GM12891 (cell line): ENCODE measurements around the gene CYBA.

Experiments
- PAX5 ChIP-seq: IDR thresholded peaks from 2 replicates; pipeline ENCODE4 v1.6.1; 2011; ENCODE audit warnings: low read length, moderate library complexity, mild to moderate bottlenecking; ENCODE audit not compliant: insufficient read depth, severe bottlenecking
- POLR2A ChIP-seq: IDR thresholded peaks from 2 replicates; pipeline ENCODE4 v1.6.1; 2011; ENCODE audit warnings: low read depth, low read length, control low read depth
- POLR2AphosphoS5 ChIP-seq: IDR thresholded peaks from 2 replicates; pipeline ENCODE4 v1.6.1; 2011; ENCODE audit warnings: low read depth, low read length, control low read depth
- SPI1 ChIP-seq: IDR thresholded peaks from 2 replicates; pipeline ENCODE4 v1.6.1; 2011; ENCODE audit warnings: low read depth, low read length, control low read depth
- TAF1 ChIP-seq: IDR thresholded peaks from 2 replicates; pipeline ENCODE4 v1.6.1; 2011; ENCODE audit warnings: low read depth, low read length, control low read depth

DNA sequence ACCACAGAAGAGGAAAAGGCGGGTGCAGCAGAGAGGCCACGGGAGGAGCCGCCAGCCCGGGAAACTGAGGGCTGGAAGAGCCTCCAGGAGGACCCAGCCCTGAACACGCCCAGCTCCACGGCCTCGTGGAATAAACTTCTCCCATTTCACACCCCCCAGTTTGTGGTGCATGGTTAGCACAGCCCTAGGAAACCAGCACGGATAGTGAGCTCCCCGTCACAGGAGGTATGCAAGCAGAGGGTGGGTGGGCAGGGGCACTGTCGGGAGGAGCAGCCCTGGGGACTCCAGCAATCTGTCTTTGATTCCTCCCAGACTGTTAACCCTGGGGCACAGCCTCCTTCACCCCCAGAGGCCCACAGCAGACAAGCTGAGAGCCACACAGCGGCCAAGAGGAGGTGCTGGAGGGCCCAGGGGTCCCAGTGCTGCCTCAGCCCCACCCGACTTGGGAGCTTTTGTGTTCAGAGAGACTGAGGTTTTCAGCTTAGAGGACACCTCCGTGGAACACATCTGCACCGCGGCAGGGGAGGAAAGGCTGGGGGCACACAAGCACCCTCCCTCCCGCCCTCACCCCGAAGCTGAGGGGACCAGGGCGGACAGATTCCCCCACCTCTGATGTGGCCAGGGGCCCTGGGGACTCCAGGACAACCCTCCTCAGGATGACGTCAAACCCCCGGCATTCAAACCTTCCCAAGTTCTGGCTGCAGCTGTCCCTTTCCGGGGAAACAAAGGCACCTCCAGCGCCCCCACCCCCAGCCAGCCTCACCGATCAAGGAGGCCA lies 14.2 kb downstream of the CYBA start:
- no peak for TF ChIP-seq POLR2AphosphoS5
- TF ChIP-seq TAF1, result no peak
- TF ChIP-seq POLR2A, result no peak
- no peak for TF ChIP-seq SPI1
- TF ChIP-seq PAX5, result no peak
